Suprapubic skin (tissue), 4 donors: ENCODE measurements around the gene FCRL6. TPM values are rescaled to one million over a fixed set of nuclear protein-coding genes. Genes with fewer than 3 reads are reported as not detected.

Experiments
- DNase-seq, 2 donors: peaks; one replicate each; pipeline ENCODE4 v3.0.0-alpha.2; 2019; ENCODE audit warnings: low spot score in 2 of 2
- H3K27ac ChIP-seq: fragments of 200-600 bp; sonication (generic); one replicate; pipeline ENCODE4 v1.5.1; 2019
- H3K27me3 ChIP-seq: fragments of 200-600 bp; sonication (generic); one replicate; pipeline ENCODE4 v1.5.1; 2019
- H3K36me3 ChIP-seq: fragments of 200-600 bp; sonication (generic); one replicate; pipeline ENCODE4 v1.5.1; 2019
- H3K4me1 ChIP-seq: fragments of 200-600 bp; sonication (generic); one replicate; pipeline ENCODE4 v1.5.1; 2019
- H3K4me3 ChIP-seq: fragments of 200-600 bp; sonication (generic); one replicate; pipeline ENCODE4 v1.5.1; 2019; ENCODE audit warnings: mild to moderate bottlenecking
- H3K9me3 ChIP-seq: fragments of 200-600 bp; sonication (generic); one replicate; pipeline ENCODE4 v1.5.1; 2019
- CTCF ChIP-seq, 2 donors: fragments of 200-600 bp in 1 of 2; fragments of 450-650 bp in 1 of 2; sonication (generic) in 1 of 2; IDR thresholded peaks; one replicate each; pipeline ENCODE4 v1.5.1; 2016 to 2019; ENCODE audit warnings: antibody characterized with exemption in 2 of 2, mild to moderate bottlenecking in 1 of 2, moderate library complexity in 1 of 2
- EP300 ChIP-seq: sonication (generic); formaldehyde crosslinking; IDR thresholded peaks from one replicate; pipeline ENCODE4 v1.6.1; 2017; ENCODE audit warnings: antibody characterized with exemption
- POLR2A ChIP-seq, 2 donors: fragments of 450-650 bp; IDR thresholded peaks; one replicate each; pipeline ENCODE4 v1.6.1; 2017; ENCODE audit warnings: antibody characterized with exemption in 2 of 2, mild to moderate bottlenecking in 2 of 2, moderate library complexity in 2 of 2
- POLR2AphosphoS5 ChIP-seq, 3 donors: sonication (generic); formaldehyde crosslinking; IDR thresholded peaks; one replicate each; pipeline ENCODE4 v1.6.1; 2017; ENCODE audit warnings: antibody characterized with exemption in 3 of 3
- WGBS: methylation state at CpG from one replicate; pipeline ENCODE4 v1.1.5; 2018; 5-methylcytosine and 5-hydroxymethylcytosine counted together
- total RNA-seq, 4 donors: library from RNA; depleted of rRNA; stranded (reverse); fragments of >200 nt; gene quantifications; one replicate each; pipeline ENCODE4 v1.1.0, GENCODE V29; 2016

The FCRL6 gene
- total RNA-seq, 4 donors from 2014 or later = 0.49 TPM; not detected in 3

DNA sequence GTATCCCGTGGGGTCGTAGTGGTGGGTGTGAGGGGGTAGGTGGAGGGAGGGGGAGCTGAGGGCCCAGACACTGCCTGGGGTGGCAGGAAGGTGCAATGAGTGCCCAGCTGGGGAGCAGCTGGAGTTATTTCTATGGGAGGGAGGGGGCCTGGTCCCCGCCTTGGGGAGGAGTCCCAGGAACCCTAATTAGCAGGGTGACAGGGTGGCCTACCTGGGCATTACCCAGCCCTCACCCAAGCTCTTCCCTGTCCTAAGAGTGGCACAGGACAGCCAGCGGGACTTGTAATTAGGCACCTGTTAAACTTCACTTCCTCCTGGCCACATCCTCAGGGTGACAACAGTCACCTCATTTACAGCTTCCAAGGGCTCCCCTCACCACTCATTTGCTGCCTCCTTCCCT, 60.4 kb downstream of the FCRL6 start, which contains the start of gene VSIG8:
VSIG8 (minus strand) TSS at position 101 of the 400 bp plus-strand sequence. CDS start 136 bp downstream, outside the sequence.
- TF ChIP-seq EP300 (no peak), POLR2A (IDR thresholded peaks at IDR 0.05) (no peak), POLR2AphosphoS5 (IDR thresholded peaks at IDR 0.05) (no peak), CTCF (IDR thresholded peaks at IDR 0.05) (no peak)
- Histone ChIP-seq H3K27ac (no peak within 1 kb of the TSS), H3K27me3 (no peaks in the 10 kb centered on the region), H3K4me1 (peaks cover 51% of the 10 kb centered on the region), H3K36me3 (no peaks in the 10 kb centered on the region), H3K9me3 (no peaks in the 10 kb centered on the region), H3K4me3 (no peak within 1 kb of the TSS)
- DNase-seq = no peak
- 51% methylated on average over 4 of the region's 4 CpGs for WGBS

DNA sequence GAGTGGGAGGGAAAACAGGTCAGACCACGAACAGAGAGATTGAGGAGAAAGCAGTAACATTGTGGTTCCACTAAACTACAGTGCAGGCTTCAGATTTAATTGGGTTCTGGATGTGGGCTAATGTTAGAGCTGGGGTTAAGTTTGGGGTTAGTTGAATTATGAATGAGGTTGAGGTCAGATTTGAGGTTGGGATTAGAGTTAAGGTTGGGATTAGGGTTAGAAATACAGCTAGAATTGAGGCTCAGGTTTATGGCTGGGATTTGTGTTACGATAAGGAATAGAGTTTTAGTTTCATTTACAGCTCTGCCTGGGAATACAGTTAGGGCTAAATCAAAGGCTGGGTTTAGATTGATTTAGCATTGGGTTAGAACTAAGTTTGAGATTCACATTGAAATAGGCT, 62.1 kb downstream of the FCRL6 start:
- H3K36me3 ChIP-seq = no peaks in the 10 kb centered on the region
- no peaks in the 10 kb centered on the region for H3K9me3 ChIP-seq
- TF ChIP-seq EP300 = no peak
- no peak for TF ChIP-seq CTCF (IDR thresholded peaks at IDR 0.05)
- no peak for TF ChIP-seq POLR2A (IDR thresholded peaks at IDR 0.05)
- no peak for TF ChIP-seq POLR2AphosphoS5 (IDR thresholded peaks at IDR 0.05)
- WGBS = 73% methylated on average over 2 of the region's 2 CpGs
- H3K27ac ChIP-seq = no peak overlapping the region
- peaks cover 62% of the 10 kb centered on the region for H3K4me1 ChIP-seq
- no peak overlapping the region for H3K4me3 ChIP-seq
- DNase-seq = no peak
- no peaks in the 10 kb centered on the region for H3K27me3 ChIP-seq

Other genes with a start within 250 kb of the FCRL6 start
- gene APCS, start 214.5 kb upstream of the FCRL6 start, total RNA-seq = 1 to 10 TPM in 1 of 4 donors, not detected in 3; 1.3 TPM
- 10 to 100 TPM in 1 of 4 donors, not detected in 3; 13.2 TPM for gene CRP, start 87.8 kb upstream of the FCRL6 start, total RNA-seq
- gene DUSP23, start 21.4 kb upstream of the FCRL6 start, total RNA-seq = 10 to 100 TPM; 39.6 to 89.6 (median 75.0) TPM
- 1 to 10 TPM; 2.7 to 5.5 (median 3.9) TPM for gene SLAMF8, start 24.5 kb downstream of the FCRL6 start, total RNA-seq
- 10 to 100 TPM; 18.1 to 62.2 (median 25.7) TPM for gene VSIG8, start 60.3 kb downstream of the FCRL6 start, total RNA-seq
- 1 to 10 TPM in 3 of 4 donors, under 1 TPM in 1; 0.78 to 2.1 (median 1.6) TPM for gene CFAP45, start 97.8 kb downstream of the FCRL6 start, total RNA-seq
- 100 to 1,000 TPM; 281 to 427 (median 338) TPM for gene TAGLN2, start 123.1 kb downstream of the FCRL6 start, total RNA-seq
- 10 to 100 TPM; 26.1 to 44.1 (median 28.4) TPM for gene IGSF9, start 143.3 kb downstream of the FCRL6 start, total RNA-seq
- not detected for gene SLAMF9, start 151.9 kb downstream of the FCRL6 start, total RNA-seq
- gene PIGM, start 229.6 kb downstream of the FCRL6 start, total RNA-seq = 1 to 10 TPM; 3.3 to 6.5 (median 4.8) TPM